Measurements from ENCODE around the gene TBXA2R.

Gene TBXA2R

GRCh38 chr19:3606690-3607289 lies at the start of gene TBXA2R:
Gene TBXA2R, minus strand, starts transcription at chr19:3606875. Its CDS starts 6,241 bp downstream, at chr19:3600634.
- H3K4me3 ChIP-seq (ENCODE audit: low read depth in 1 of 5, low read length in 5 of 5) = peak within 1 kb of the TSS; percentile 7 to 67 (median 56)
- H3K36me3 ChIP-seq (ENCODE audit: control insufficient read depth in 5 of 5, insufficient read depth in 5 of 5, low read length in 5 of 5) = peaks cover 0 to 11% (median 9%) of the 10 kb centered on the region in 5 donors
- peak within 1 kb of the TSS; percentile 73 for H3K27ac ChIP-seq (ENCODE audit: low read depth, low read length)
- no peaks in the 10 kb centered on the region for H3K9me3 ChIP-seq (ENCODE audit: control insufficient read depth in 5 of 5, low read length in 5 of 5)
- peaks cover 0 to 67% (median 44%) of the 10 kb centered on the region in 5 donors for H3K4me1 ChIP-seq (ENCODE audit: control insufficient read depth in 5 of 5, insufficient read depth in 5 of 5, low read length in 5 of 5)
- peaks cover 6 to 26% (median 15%) of the 10 kb centered on the region in 5 donors for H3K27me3 ChIP-seq (ENCODE audit: control insufficient read depth in 5 of 5, insufficient read depth in 4 of 5, low read length in 5 of 5)
- H3K9ac ChIP-seq (ENCODE audit: low read length in 5 of 5) = peak within 1 kb of the TSS; percentile 26 to 79 (median 48)

GRCh38 chr19:3656073-3656746 lies 49.5 kb upstream of the TBXA2R start:
- Histone ChIP-seq H3K4me1 (ENCODE audit: control insufficient read depth in 5 of 5, insufficient read depth in 5 of 5, low read length in 5 of 5) (peaks cover 0 to 7% (median 0%) of the 10 kb centered on the region in 5 donors), H3K9me3 (ENCODE audit: control insufficient read depth in 5 of 5, low read length in 5 of 5) (peaks cover 0 to 5% (median 0%) of the 10 kb centered on the region in 5 donors), H3K27me3 (ENCODE audit: control insufficient read depth in 5 of 5, insufficient read depth in 4 of 5, low read length in 5 of 5) (no peaks in the 10 kb centered on the region), H3K4me3 (ENCODE audit: low read depth in 1 of 5, low read length in 5 of 5) (no peak overlapping the region), H3K9ac (ENCODE audit: low read length in 5 of 5) (no peak overlapping the region), H3K27ac (ENCODE audit: low read depth, low read length) (no peak overlapping the region), H3K36me3 (ENCODE audit: control insufficient read depth in 5 of 5, insufficient read depth in 5 of 5, low read length in 5 of 5) (peaks cover 0 to 88% (median 80%) of the 10 kb centered on the region in 5 donors)

- H3K27ac ChIP-seq (ENCODE audit: low read depth, low read length) = no peak overlapping the region
- no peaks in the 10 kb centered on the region for H3K27me3 ChIP-seq (ENCODE audit: control insufficient read depth in 5 of 5, insufficient read depth in 4 of 5, low read length in 5 of 5)
- H3K4me3 ChIP-seq (ENCODE audit: low read depth in 1 of 5, low read length in 5 of 5) = no peak overlapping the region
- H3K9ac ChIP-seq (ENCODE audit: low read length in 5 of 5) = no peak overlapping the region
- peaks cover 0 to under 1% (median 0%) of the 10 kb centered on the region in 5 donors for H3K4me1 ChIP-seq (ENCODE audit: control insufficient read depth in 5 of 5, insufficient read depth in 5 of 5, low read length in 5 of 5)
- peaks cover 0 to 5% (median 0%) of the 10 kb centered on the region in 5 donors for H3K9me3 ChIP-seq (ENCODE audit: control insufficient read depth in 5 of 5, low read length in 5 of 5)
- H3K36me3 ChIP-seq (ENCODE audit: control insufficient read depth in 5 of 5, insufficient read depth in 5 of 5, low read length in 5 of 5) = peaks cover 0 to 86% (median 77%) of the 10 kb centered on the region in 5 donors
Measured at GRCh38 chr19:3655402-3656072, 48.9 kb upstream of the TBXA2R start.

- peaks cover 0 to 81% (median 68%) of the 10 kb centered on the region in 5 donors for H3K36me3 ChIP-seq (ENCODE audit: control insufficient read depth in 5 of 5, insufficient read depth in 5 of 5, low read length in 5 of 5)
- no peak overlapping the region for H3K9ac ChIP-seq (ENCODE audit: low read length in 5 of 5)
- no peak overlapping the region for H3K27ac ChIP-seq (ENCODE audit: low read depth, low read length)
- H3K4me3 ChIP-seq (ENCODE audit: low read depth in 1 of 5, low read length in 5 of 5) = no peak overlapping the region
- H3K4me1 ChIP-seq (ENCODE audit: control insufficient read depth in 5 of 5, insufficient read depth in 5 of 5, low read length in 5 of 5) = no peaks in the 10 kb centered on the region
- H3K27me3 ChIP-seq (ENCODE audit: control insufficient read depth in 5 of 5, insufficient read depth in 4 of 5, low read length in 5 of 5) = no peaks in the 10 kb centered on the region
- H3K9me3 ChIP-seq (ENCODE audit: control insufficient read depth in 5 of 5, low read length in 5 of 5) = peaks cover 0 to 5% (median 0%) of the 10 kb centered on the region in 5 donors
Measured at GRCh38 chr19:3653865-3654513, 47.3 kb upstream of the TBXA2R start.

GRCh38 chr19:3653081-3653795 lies 46.6 kb upstream of the TBXA2R start:
- Histone ChIP-seq H3K4me3 (ENCODE audit: low read depth in 1 of 5, low read length in 5 of 5) (no peak overlapping the region), H3K27me3 (ENCODE audit: control insufficient read depth in 5 of 5, insufficient read depth in 4 of 5, low read length in 5 of 5) (no peaks in the 10 kb centered on the region), H3K4me1 (ENCODE audit: control insufficient read depth in 5 of 5, insufficient read depth in 5 of 5, low read length in 5 of 5) (no peaks in the 10 kb centered on the region), H3K9ac (ENCODE audit: low read length in 5 of 5) (no peak overlapping the region), H3K27ac (ENCODE audit: low read depth, low read length) (no peak overlapping the region), H3K9me3 (ENCODE audit: control insufficient read depth in 5 of 5, low read length in 5 of 5) (peaks cover 0 to 5% (median 0%) of the 10 kb centered on the region in 5 donors), H3K36me3 (ENCODE audit: control insufficient read depth in 5 of 5, insufficient read depth in 5 of 5, low read length in 5 of 5) (peaks cover 0 to 81% (median 65%) of the 10 kb centered on the region in 5 donors)

- peaks cover 0 to 5% (median 0%) of the 10 kb centered on the region in 5 donors for H3K9me3 ChIP-seq (ENCODE audit: control insufficient read depth in 5 of 5, low read length in 5 of 5)
- H3K36me3 ChIP-seq (ENCODE audit: control insufficient read depth in 5 of 5, insufficient read depth in 5 of 5, low read length in 5 of 5) = peaks cover 0 to 81% (median 61%) of the 10 kb centered on the region in 5 donors
- H3K27ac ChIP-seq (ENCODE audit: low read depth, low read length) = no peak overlapping the region
- H3K27me3 ChIP-seq (ENCODE audit: control insufficient read depth in 5 of 5, insufficient read depth in 4 of 5, low read length in 5 of 5) = no peaks in the 10 kb centered on the region
- no peak overlapping the region for H3K9ac ChIP-seq (ENCODE audit: low read length in 5 of 5)
- no peaks in the 10 kb centered on the region for H3K4me1 ChIP-seq (ENCODE audit: control insufficient read depth in 5 of 5, insufficient read depth in 5 of 5, low read length in 5 of 5)
- H3K4me3 ChIP-seq (ENCODE audit: low read depth in 1 of 5, low read length in 5 of 5) = no peak overlapping the region
Measured at GRCh38 chr19:3652422-3652821, 45.7 kb upstream of the TBXA2R start.

GRCh38 chr19:3651684-3652083 lies 45.0 kb upstream of the TBXA2R start:
- Histone ChIP-seq H3K27me3 (ENCODE audit: control insufficient read depth in 5 of 5, insufficient read depth in 4 of 5, low read length in 5 of 5) (no peaks in the 10 kb centered on the region), H3K9me3 (ENCODE audit: control insufficient read depth in 5 of 5, low read length in 5 of 5) (peaks cover 0 to under 1% (median 0%) of the 10 kb centered on the region in 5 donors), H3K27ac (ENCODE audit: low read depth, low read length) (no peak overlapping the region), H3K36me3 (ENCODE audit: control insufficient read depth in 5 of 5, insufficient read depth in 5 of 5, low read length in 5 of 5) (peaks cover 0 to 81% (median 58%) of the 10 kb centered on the region in 5 donors), H3K9ac (ENCODE audit: low read length in 5 of 5) (no peak overlapping the region), H3K4me1 (ENCODE audit: control insufficient read depth in 5 of 5, insufficient read depth in 5 of 5, low read length in 5 of 5) (no peaks in the 10 kb centered on the region), H3K4me3 (ENCODE audit: low read depth in 1 of 5, low read length in 5 of 5) (no peak overlapping the region)

GRCh38 chr19:3649888-3650287 lies 43.2 kb upstream of the TBXA2R start:
- H3K4me3 ChIP-seq (ENCODE audit: low read depth in 1 of 5, low read length in 5 of 5) = no peak overlapping the region
- H3K4me1 ChIP-seq (ENCODE audit: control insufficient read depth in 5 of 5, insufficient read depth in 5 of 5, low read length in 5 of 5) = peaks cover 0 to 1% (median 0%) of the 10 kb centered on the region in 5 donors
- no peak overlapping the region for H3K9ac ChIP-seq (ENCODE audit: low read length in 5 of 5)
- peaks cover 0 to 84% (median 60%) of the 10 kb centered on the region in 5 donors for H3K36me3 ChIP-seq (ENCODE audit: control insufficient read depth in 5 of 5, insufficient read depth in 5 of 5, low read length in 5 of 5)
- no peaks in the 10 kb centered on the region for H3K9me3 ChIP-seq (ENCODE audit: control insufficient read depth in 5 of 5, low read length in 5 of 5)
- H3K27ac ChIP-seq (ENCODE audit: low read depth, low read length) = no peak overlapping the region
- H3K27me3 ChIP-seq (ENCODE audit: control insufficient read depth in 5 of 5, insufficient read depth in 4 of 5, low read length in 5 of 5) = no peaks in the 10 kb centered on the region

Data from subcutaneous abdominal adipose tissue (tissue), 5 donors.